ENCODE results near the gene RBL1.
"Not testable (repeated sequence)": the region's sequence is repeated elsewhere in the genome, so short reads cannot be mapped to it uniquely, and the experiment has no call there.

Gene RBL1

DNA sequence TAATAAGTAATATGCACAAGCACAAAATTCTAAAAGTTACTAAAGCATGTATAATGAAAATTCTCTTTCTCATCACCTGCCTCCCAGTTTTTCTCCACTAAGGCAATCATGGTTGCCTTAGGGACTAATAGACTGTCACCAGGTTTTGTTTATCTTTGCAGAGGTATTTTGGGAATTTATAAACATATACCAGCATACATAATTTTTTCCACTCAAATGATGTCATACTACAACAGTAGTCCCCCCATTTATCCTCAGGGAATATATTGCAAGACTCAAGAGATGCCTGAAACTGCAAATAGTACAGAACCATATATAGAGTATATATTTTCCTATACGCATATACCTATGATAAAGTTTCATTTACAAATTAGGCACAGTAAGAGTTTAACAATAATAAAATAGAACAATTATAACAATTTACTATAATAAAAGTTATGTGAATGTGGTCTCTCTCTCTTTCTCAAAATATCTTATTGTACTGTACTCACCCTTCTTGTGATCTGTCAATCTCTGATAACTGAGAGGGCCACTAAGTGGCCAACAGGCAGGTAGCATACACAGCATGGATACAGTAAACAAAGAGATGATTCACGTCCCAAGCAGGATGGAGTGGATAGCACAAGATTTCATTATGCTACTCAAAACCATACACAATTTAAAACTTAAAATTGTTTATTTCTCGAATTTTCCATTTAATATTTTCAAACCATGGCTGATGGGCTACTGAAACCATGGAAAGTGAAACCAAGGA is 19.7 kb downstream of the RBL1 start:
- no peak for TF ChIP-seq ZFX (IDR thresholded peaks at IDR 0.05; ENCODE audit: borderline replicate concordance)
- TF ChIP-seq, protein P1, sequence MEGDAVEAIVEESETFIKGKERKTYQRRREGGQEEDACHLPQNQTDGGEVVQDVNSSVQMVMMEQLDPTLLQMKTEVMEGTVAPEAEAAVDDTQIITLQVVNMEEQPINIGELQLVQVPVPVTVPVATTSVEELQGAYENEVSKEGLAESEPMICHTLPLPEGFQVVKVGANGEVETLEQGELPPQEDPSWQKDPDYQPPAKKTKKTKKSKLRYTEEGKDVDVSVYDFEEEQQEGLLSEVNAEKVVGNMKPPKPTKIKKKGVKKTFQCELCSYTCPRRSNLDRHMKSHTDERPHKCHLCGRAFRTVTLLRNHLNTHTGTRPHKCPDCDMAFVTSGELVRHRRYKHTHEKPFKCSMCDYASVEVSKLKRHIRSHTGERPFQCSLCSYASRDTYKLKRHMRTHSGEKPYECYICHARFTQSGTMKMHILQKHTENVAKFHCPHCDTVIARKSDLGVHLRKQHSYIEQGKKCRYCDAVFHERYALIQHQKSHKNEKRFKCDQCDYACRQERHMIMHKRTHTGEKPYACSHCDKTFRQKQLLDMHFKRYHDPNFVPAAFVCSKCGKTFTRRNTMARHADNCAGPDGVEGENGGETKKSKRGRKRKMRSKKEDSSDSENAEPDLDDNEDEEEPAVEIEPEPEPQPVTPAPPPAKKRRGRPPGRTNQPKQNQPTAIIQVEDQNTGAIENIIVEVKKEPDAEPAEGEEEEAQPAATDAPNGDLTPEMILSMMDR (IDR thresholded peaks at IDR 0.05): no peak

DNA sequence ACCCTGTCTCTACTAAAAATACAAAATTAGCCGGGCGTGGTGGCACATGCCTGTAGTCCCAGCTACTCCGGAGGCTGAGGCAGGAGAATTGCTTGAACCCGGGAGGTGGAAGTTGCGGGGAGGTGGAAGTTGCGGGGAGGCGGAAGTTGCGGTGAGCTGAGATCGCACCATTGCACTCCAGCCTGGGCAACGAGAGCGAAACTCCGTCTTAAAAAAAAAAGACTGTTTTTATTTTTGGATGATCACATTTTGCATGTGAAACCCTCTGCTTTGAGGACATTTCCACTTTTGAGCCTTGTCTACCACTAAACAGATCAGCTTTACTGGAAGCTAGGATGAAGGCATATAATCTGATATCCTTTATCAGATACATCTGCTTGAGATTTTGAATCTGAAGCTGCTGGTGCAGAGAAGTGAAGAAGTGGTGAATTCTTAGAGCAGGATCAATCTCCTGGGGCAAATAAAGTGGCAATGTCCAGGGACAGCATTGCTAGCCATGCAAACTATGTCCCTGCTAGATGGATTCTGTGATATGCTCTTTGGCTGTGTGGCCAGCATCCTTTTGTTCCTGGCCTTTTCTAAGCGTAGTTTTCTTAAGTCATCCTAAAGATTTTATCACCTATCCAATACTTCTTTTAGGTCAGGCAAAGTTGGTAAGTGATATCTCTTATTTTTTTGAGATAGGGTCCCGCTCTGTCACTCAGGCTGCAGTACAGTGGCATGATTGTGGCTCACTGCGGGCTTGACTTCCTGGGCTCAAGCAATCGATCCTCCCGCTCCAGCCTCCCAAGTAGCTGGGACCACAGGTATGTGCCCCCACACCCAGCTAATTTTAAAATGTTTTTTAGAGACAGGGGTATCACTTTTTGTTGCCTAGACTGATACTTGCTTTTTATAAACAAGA is 23.3 kb downstream of the RBL1 start:
- no peak overlapping the region for H3K27ac ChIP-seq
- TF ChIP-seq, protein P1 (IDR thresholded peaks at IDR 0.05): no peak
- no peak for TF ChIP-seq ZFX (IDR thresholded peaks at IDR 0.05; ENCODE audit: borderline replicate concordance)

More for the DNA sequence above, 19.7 kb downstream of the RBL1 start:
- no peak overlapping the region for H3K27ac ChIP-seq

- TF ChIP-seq ZFX (IDR thresholded peaks at IDR 0.05; ENCODE audit: borderline replicate concordance): no peak
- TF ChIP-seq, protein P1 (IDR thresholded peaks at IDR 0.05): no peak
- no peak overlapping the region for H3K27ac ChIP-seq
Measured at GRCh38 chr20:37071481-37071911, 24.3 kb downstream of the RBL1 start.

DNA sequence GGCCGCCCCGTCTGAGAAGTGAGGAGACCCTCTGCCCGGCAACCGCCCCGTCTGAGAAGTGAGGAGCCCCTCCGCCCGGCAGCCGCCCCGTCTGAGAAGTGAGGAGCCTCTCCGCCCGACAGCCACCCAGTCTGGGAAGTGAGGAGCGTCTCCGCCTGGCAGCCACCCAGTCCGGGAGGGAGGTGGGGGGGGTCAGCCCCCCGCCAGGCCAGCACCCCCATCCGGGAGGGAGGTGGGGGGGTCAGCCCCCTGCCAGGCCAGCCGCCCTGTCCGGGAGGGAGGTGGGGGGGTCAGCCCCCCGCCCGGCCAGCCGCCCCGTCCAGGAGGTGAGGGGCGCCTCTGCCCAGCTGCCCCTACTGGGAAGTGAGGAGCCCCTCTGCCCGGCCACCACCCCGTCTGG is 26.2 kb downstream of the RBL1 start:
- not testable (repeated sequence) for H3K27ac ChIP-seq

DNA sequence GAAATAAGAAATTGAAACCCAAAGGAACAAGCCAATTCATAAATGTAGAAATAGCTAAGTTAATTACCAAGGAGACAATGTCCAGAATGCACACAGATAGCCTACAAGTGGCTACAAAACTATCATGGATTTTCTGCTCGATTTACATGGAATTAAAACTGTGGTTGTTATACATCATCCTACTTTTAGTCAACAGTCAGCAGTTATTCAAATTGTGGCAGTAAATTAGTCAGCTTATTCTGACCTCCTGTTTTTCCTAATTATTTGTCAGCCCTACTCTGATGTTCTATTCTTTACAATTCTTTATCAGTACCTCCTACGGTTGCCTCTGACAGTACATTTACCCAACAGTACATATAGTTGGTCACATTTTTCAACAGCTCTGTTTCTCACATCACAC is 29.6 kb downstream of the RBL1 start:
- H3K27ac ChIP-seq: no peak overlapping the region
- TF ChIP-seq ZFX (IDR thresholded peaks at IDR 0.05; ENCODE audit: borderline replicate concordance): no peak
- TF ChIP-seq, protein P1 (IDR thresholded peaks at IDR 0.05): no peak

GRCh38 chr20:37055276-37055675 is 40.5 kb downstream of the RBL1 start:
- TF ChIP-seq, protein P1 (IDR thresholded peaks at IDR 0.05): no peak
- no peak for TF ChIP-seq ZFX (IDR thresholded peaks at IDR 0.05; ENCODE audit: borderline replicate concordance)
- no peak overlapping the region for H3K27ac ChIP-seq

DNA sequence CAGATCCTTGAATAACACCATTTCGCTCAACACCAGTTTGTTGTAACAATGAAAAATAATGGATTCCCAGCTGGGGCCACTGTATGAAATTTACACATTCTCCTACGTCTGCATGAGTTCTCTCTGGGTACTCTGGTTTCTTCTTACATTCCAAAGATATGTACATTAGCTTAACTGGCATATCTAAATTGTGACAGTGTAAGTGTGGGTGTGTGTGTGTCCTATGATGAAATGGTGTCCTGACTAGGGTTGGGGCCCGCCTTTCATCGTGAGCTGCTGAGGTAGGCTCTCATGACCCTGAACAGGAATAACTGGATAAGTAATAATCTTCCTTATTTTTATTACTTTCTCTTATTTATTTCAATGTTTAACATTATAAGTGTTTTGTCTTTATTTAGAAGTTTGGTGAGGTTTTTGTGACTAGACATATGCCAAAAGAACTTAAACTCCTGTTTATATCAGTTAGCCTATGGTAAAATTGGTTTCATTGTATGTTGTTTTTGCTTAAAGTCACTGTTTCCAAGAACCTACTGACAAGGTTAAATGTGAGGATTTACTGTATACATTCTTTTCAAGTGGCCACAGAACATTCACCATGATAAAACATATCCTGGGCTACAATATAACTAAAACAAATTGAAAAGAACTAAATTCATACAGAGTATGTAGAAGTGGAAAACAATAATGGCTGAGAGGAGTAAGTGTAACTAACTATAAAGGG is 42.4 kb downstream of the RBL1 start:
- TF ChIP-seq, protein P1 (IDR thresholded peaks at IDR 0.05): no peak
- no peak for TF ChIP-seq ZFX (IDR thresholded peaks at IDR 0.05; ENCODE audit: borderline replicate concordance)
- H3K27ac ChIP-seq: no peak overlapping the region

Data from 22Rv1 (cell line).